ENCODE results near the gene DYSF.

Gene DYSF

GRCh38 chr2:71486881-71487640, 33.7 kb downstream of the DYSF start:
- no peak for TF ChIP-seq CTCF (IDR thresholded peaks at IDR 0.05)

DNA sequence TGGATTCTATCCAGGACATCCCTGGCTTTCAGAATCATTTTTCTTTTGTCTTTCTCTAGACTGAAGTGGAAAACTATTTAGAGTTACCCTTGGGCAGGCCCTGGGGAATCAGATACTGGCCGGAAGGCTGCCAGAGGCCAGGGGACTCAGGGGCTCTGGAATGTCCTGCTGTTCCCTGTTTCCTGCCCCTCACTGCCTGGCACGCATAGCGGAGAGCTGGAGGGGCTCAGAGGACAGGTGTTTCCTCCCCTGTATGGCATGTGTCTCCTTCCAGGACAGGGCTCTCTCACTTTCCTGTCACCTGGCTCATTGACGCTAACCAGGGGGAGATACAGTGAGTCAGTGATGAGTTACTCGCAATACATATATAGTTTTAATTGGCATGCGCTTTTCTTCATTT, 38.8 kb downstream of the DYSF start:
- TF ChIP-seq CTCF (IDR thresholded peaks at IDR 0.05) = no peak

- TF ChIP-seq CTCF (IDR thresholded peaks at IDR 0.05) = no peak
Observed at GRCh38 chr2:71494091-71494490, 40.7 kb downstream of the DYSF start.

- no peak for TF ChIP-seq CTCF (IDR thresholded peaks at IDR 0.05)
Observed at GRCh38 chr2:71494523-71495155, 41.3 kb downstream of the DYSF start.

DNA sequence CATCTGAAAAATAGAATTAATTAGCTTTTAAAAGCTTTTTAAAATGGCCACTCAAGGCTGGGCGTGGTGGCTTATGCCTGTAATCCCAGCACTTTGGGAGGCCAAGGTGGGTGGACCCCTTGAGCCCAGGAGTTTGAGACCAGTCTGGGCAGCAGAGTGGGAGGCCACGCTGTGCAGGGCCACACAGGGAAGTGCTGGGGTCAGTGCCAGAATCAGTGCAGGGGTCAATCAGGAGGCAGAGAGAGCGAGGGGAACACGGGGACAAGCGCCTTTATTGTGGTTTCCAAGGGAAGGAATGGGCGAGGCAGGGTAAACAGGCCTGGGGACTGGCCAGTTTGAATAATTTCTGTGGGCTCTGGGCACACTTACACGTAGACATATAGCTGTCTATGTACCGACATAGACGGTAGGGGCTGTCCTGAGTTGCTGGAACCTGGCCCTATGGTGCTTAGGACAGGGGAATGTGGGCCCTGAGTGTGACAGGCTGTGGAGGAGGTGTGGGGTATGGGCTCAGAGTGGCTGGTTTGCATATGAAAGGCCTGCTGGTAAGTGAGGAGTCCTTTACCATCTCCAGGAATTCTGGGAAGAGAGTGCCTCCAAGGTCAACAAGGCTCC, 42.9 kb downstream of the DYSF start:
- no peak for TF ChIP-seq CTCF (IDR thresholded peaks at IDR 0.05)

DNA sequence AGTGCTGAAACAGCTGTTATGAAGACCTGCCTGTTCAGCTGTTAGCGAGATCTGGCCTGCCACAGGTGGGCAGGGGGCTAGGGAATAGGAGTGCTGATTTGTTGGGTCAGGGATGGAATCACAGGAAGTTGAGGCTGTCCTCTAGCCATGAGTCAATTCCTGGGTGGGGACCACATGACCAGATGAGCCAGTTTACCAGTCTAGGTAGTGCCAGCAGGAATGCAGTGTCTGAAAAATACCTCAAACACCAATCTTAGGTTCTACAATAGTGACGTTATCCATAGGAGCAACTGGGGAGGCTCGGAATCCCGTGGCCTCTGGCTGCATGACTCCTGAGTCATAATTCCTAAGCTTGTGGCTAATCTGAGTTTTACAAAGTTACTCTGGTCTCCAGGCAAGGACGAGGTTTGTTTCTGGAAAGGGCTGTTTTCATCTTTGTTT, 44.9 kb downstream of the DYSF start:
- no peak for TF ChIP-seq CTCF (IDR thresholded peaks at IDR 0.05)

DNA sequence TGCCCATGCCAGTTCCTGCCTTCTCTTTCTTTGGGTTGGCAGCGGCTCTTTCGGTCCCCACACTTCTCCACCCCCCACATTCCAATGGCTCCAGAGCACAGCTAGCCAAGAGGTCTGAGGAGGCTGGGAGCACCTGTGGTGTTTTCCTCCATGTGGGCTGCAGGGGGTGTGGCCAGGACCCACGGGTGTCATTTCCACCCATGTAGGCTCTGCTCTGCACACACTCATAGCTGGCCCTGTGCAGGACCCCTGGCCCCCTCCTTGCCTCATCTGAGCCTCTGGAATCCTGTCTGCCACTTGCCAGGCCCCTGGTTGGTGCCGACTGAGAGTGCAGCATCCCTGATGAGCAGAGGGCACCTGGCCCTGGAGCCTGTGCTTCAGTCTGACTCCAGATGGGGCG, 46.3 kb downstream of the DYSF start:
- TF ChIP-seq CTCF (IDR thresholded peaks at IDR 0.05) = no peak
